Activated T-cell treated with anti-CD3 and anti-CD28 coated beads, Interleukin-2, amount 50 U/mL, for 72 hours (primary cell): ENCODE data around the gene PGBD5. TPM values are rescaled to one million over a fixed set of nuclear protein-coding genes. Genes with fewer than 3 reads are reported as not detected.

Experiments used
- total RNA-seq, 2 donors: library from RNA; stranded (reverse); gene quantifications; one replicate each; pipeline ENCODE4 v1.2.3, GENCODE V29; 2022

Gene PGBD5
- total RNA-seq, 2 donors from 2014 or later, result 0.12 TPM; not detected in 1

Other genes with a start within 250 kb of the PGBD5 start
- gene COG2, start 216.1 kb upstream of the PGBD5 start, total RNA-seq, result 10 to 100 TPM; 32.6 to 34.0 TPM